IPS-20b (cell line): ENCODE results near the gene PTPRK.

Experiments used
- H3K27ac ChIP-seq: one replicate; pipeline ENCODE4 v1.5.1; 2013; ENCODE audit warnings: low read length
- H3K27me3 ChIP-seq: 2 replicates; pipeline ENCODE4 v1.6.1; 2013; ENCODE audit warnings: mild to moderate bottlenecking, low read length, inconsistent platforms; ENCODE audit not compliant: insufficient read depth
- H3K36me3 ChIP-seq: 2 replicates; pipeline ENCODE4 v1.6.1; 2013; ENCODE audit warnings: low read depth, mild to moderate bottlenecking, inconsistent platforms, low read length, moderate library complexity; ENCODE audit not compliant: insufficient read depth
- H3K4me1 ChIP-seq: 2 replicates; pipeline ENCODE4 v1.6.1; 2013; ENCODE audit warnings: mild to moderate bottlenecking, control low read depth, inconsistent platforms, low read length, moderate library complexity; ENCODE audit not compliant: insufficient read depth
- H3K4me3 ChIP-seq: 2 replicates; pipeline ENCODE4 v1.5.1; 2013; ENCODE audit warnings: mild to moderate bottlenecking, low read length, inconsistent platforms
- H3K9ac ChIP-seq: 2 replicates; pipeline ENCODE4 v1.6.1; 2013; ENCODE audit warnings: low read depth, mild to moderate bottlenecking, inconsistent platforms, low read length, moderate library complexity
- H3K9me3 ChIP-seq: 2 replicates; pipeline ENCODE4 v1.6.1; 2013; ENCODE audit warnings: mild to moderate bottlenecking, low read depth, low read length, inconsistent platforms; ENCODE audit not compliant: insufficient read depth

The PTPRK gene

GRCh38 chr6:128192972-128193371 lies 327.4 kb downstream of the PTPRK start:
- no peaks in the 10 kb centered on the region for H3K4me1 ChIP-seq

GRCh38 chr6:128188678-128189077 lies 331.7 kb downstream of the PTPRK start:
- Histone ChIP-seq H3K9ac (no peak overlapping the region), H3K27me3 (no peaks in the 10 kb centered on the region), H3K4me1 (no peaks in the 10 kb centered on the region), H3K4me3 (no peak overlapping the region), H3K27ac (no peak overlapping the region), H3K9me3 (no peaks in the 10 kb centered on the region), H3K36me3 (peaks cover 8% of the 10 kb centered on the region)

More at GRCh38 chr6:128192972-128193371, 327.4 kb downstream of the PTPRK start:
- no peaks in the 10 kb centered on the region for H3K27me3 ChIP-seq
- no peak overlapping the region for H3K9ac ChIP-seq
- no peak overlapping the region for H3K4me3 ChIP-seq
- no peak overlapping the region for H3K27ac ChIP-seq
- H3K36me3 ChIP-seq: no peaks in the 10 kb centered on the region
- H3K9me3 ChIP-seq: no peaks in the 10 kb centered on the region

- Histone ChIP-seq H3K9me3 (no peaks in the 10 kb centered on the region), H3K27me3 (no peaks in the 10 kb centered on the region), H3K36me3 (peaks cover 15% of the 10 kb centered on the region), H3K9ac (no peak overlapping the region), H3K27ac (no peak overlapping the region), H3K4me1 (no peaks in the 10 kb centered on the region), H3K4me3 (no peak overlapping the region)
These were observed 333.7 kb downstream of the PTPRK start for GRCh38 chr6:128186729-128187128.

DNA sequence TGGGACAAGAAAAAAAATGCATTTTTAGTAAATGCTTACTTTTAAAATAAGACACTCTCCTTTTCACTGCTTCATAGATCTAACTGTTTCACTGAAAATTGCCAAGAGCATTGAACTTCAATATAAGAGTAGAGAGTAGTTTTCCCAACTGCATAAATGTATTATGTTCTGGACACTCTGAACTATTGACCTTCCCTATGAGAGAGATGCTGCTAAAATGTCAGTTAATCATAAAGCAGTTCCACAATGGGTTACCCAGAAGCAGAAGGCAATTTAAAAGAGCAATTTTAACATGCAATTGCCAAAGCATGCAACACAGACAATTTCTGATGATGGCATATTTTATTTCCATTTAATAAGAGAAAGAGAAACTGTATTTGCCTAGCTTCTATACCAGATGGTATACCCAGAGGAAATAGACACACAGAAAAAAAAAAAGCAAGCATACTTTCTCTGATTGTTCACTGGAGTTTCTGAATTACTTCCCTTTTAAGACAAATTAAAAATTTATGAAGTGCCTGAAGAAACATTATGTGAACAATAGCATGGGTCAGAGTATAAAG lies 340.4 kb downstream of the PTPRK start:
- H3K4me1 ChIP-seq: no peaks in the 10 kb centered on the region
- H3K36me3 ChIP-seq: peaks cover 15% of the 10 kb centered on the region
- no peak overlapping the region for H3K27ac ChIP-seq
- no peaks in the 10 kb centered on the region for H3K9me3 ChIP-seq
- H3K27me3 ChIP-seq: no peaks in the 10 kb centered on the region
- no peak overlapping the region for H3K9ac ChIP-seq
- H3K4me3 ChIP-seq: no peak overlapping the region

DNA sequence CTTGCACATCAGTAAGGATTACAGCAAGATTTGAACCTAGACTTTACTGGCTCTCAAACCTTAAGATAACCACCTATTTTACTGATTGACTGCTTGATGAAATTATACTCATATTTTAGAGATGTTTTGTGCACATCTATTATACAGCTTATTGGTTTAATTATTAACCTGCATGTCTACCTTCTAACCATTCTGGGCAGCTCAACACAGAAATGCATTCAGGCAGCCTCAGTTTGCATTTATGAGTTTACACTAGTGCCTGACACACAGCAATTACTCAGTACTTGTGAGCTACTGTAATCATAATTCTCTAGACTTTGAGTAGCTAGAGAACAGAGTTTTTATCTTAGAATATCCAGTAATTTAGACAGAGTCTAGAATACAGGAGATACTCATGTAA lies 345.7 kb downstream of the PTPRK start:
- Histone ChIP-seq H3K9me3 (no peaks in the 10 kb centered on the region), H3K27ac (no peak overlapping the region), H3K4me3 (no peak overlapping the region), H3K36me3 (no peaks in the 10 kb centered on the region), H3K9ac (no peak overlapping the region), H3K4me1 (no peaks in the 10 kb centered on the region), H3K27me3 (no peaks in the 10 kb centered on the region)

DNA sequence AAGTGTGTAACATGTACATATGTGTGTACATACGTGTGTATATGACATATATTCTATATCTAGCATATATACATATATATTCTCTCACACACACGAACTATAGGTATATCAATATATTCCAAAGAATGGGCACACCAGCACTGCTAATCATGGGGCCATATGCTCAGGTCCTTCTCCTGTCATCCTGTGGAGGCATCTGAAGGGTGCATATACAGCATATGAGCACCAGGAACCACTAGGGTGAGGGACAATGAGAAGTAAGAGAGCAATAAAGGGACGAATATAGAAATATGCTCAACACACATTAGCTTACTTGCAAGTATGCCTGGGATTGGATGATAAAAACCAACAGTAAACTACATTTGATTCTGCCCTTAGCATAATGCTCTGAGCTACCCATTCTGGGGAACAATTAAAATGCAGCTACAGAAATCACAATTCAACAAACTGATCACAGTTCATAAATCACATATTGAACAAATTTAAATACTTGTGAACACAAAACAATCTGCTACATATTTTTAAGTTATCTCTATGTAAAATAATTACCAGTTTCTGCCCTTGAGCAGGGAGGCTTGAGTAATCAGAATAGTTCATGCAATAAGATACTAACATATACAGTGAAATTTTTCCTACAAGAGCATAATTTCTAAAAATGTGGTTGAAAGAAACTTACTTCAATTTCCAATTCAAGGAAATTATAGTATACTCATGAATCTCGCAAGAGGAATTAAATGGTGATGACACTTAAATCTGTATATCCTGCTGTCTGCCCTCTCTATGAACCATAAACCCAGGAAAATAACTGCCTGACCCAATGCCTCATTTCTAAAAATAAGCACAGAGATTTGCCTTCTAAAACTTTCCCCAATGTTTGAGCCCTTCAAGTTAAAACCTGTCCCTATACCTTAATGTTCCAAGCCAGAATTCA lies 347.4 kb downstream of the PTPRK start:
- Histone ChIP-seq H3K9ac (no peak overlapping the region), H3K4me1 (no peaks in the 10 kb centered on the region), H3K36me3 (no peaks in the 10 kb centered on the region), H3K4me3 (no peak overlapping the region), H3K9me3 (no peaks in the 10 kb centered on the region), H3K27ac (no peak overlapping the region), H3K27me3 (no peaks in the 10 kb centered on the region)

GRCh38 chr6:128172081-128172480 lies 348.3 kb downstream of the PTPRK start:
- H3K27me3 ChIP-seq: no peaks in the 10 kb centered on the region
- H3K9ac ChIP-seq: no peak overlapping the region
- H3K9me3 ChIP-seq: no peaks in the 10 kb centered on the region
- H3K4me1 ChIP-seq: no peaks in the 10 kb centered on the region
- no peak overlapping the region for H3K27ac ChIP-seq
- no peaks in the 10 kb centered on the region for H3K36me3 ChIP-seq
- no peak overlapping the region for H3K4me3 ChIP-seq

- no peaks in the 10 kb centered on the region for H3K9me3 ChIP-seq
- H3K36me3 ChIP-seq: no peaks in the 10 kb centered on the region
- no peaks in the 10 kb centered on the region for H3K27me3 ChIP-seq
- no peak overlapping the region for H3K4me3 ChIP-seq
- no peaks in the 10 kb centered on the region for H3K4me1 ChIP-seq
- no peak overlapping the region for H3K27ac ChIP-seq
- no peak overlapping the region for H3K9ac ChIP-seq
These were observed 349.2 kb downstream of the PTPRK start for GRCh38 chr6:128171182-128171581.

- H3K27ac ChIP-seq: no peak overlapping the region
- no peaks in the 10 kb centered on the region for H3K9me3 ChIP-seq
- H3K4me3 ChIP-seq: no peak overlapping the region
- no peaks in the 10 kb centered on the region for H3K27me3 ChIP-seq
- no peaks in the 10 kb centered on the region for H3K36me3 ChIP-seq
- no peak overlapping the region for H3K9ac ChIP-seq
- H3K4me1 ChIP-seq: no peaks in the 10 kb centered on the region
These were observed 352.2 kb downstream of the PTPRK start for GRCh38 chr6:128168244-128168643.

GRCh38 chr6:128167552-128167951 lies 352.8 kb downstream of the PTPRK start:
- no peak overlapping the region for H3K4me3 ChIP-seq
- no peaks in the 10 kb centered on the region for H3K27me3 ChIP-seq
- no peaks in the 10 kb centered on the region for H3K4me1 ChIP-seq
- no peak overlapping the region for H3K9ac ChIP-seq
- H3K36me3 ChIP-seq: no peaks in the 10 kb centered on the region
- H3K9me3 ChIP-seq: no peaks in the 10 kb centered on the region
- H3K27ac ChIP-seq: no peak overlapping the region

- Histone ChIP-seq H3K4me3 (no peak overlapping the region), H3K27ac (no peak overlapping the region), H3K9me3 (no peaks in the 10 kb centered on the region), H3K27me3 (no peaks in the 10 kb centered on the region), H3K4me1 (no peaks in the 10 kb centered on the region), H3K36me3 (no peaks in the 10 kb centered on the region), H3K9ac (no peak overlapping the region)
These were observed 356.1 kb downstream of the PTPRK start for GRCh38 chr6:128164254-128164653.

DNA sequence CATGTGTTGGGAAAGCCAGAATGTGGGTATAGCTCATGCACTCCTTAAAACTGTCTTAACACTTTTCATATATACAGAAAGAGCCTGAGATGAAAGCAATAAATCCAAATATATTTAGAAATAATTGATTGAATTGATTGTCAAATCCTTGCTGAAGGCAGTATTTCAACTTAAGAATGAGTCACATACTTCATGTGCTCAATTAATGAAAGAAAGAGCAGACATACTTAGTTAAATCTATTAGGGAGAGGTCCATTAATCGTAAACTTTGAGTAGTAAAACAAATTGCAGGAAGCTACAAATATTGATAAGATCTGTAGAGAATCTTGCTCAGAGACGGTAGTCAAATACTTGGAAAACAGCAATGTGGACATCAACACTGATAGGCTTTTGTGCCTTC lies 358.0 kb downstream of the PTPRK start:
- Histone ChIP-seq H3K9me3 (no peaks in the 10 kb centered on the region), H3K4me3 (no peak overlapping the region), H3K9ac (no peak overlapping the region), H3K4me1 (no peaks in the 10 kb centered on the region), H3K27ac (no peak overlapping the region), H3K27me3 (no peaks in the 10 kb centered on the region), H3K36me3 (no peaks in the 10 kb centered on the region)
